ENCODE data around the gene TMEM174. TPM values are rescaled to one million over a fixed set of nuclear protein-coding genes. Genes with fewer than 3 reads are reported as not detected.

TMEM174 gene
- total and polyA plus RNA-seq, 2 donors from 2014 or later, result 1.1 to 59.0 TPM

DNA sequence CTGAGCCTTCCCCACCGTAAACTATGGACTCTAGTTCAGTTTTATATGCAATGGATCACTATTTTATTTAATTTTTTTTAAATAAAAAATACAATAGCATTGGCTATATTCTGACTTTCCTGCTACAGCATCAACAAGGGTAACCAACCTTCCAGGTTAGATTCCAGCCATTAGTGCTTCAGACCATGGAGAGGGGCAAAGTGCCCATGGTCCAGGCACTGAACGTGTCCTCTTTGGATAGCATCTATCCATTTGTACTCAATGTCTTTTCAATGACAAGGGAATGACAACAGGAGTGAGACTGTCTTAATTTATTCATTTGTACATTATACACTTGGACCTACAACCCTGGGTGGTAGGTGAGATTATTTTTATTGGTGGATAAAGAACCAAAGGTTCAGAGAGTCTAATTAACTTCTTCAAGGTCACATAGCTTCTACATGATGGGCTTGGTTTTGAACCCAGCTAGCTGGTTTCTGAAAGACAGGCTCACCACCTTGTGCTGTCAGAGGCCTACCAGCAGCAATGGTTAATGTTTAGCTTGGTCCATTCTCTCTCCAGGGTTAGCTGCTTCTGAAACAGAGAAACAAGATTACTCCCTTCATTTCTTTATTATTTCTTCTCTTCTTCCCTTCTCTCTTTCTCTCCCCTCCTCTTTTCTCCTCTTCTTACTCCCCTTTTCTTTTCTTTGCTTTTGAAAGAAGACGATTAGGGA is 41.1 kb upstream of the TMEM174 start:
- intact Hi-C loops (cut with DNase I), result no loop called here
- FAIRE-seq (no peak), DNase-seq (peak in 1 of 5 donors; percentile 40)
- no peaks in the 10 kb centered on the region for H3K36me3 ChIP-seq (ENCODE audit: control insufficient read depth in 2 of 3, insufficient read depth in 3 of 3, low read length in 3 of 3)
- peaks cover 2 to 31% (median 14%) of the 10 kb centered on the region in 3 donors for H3K4me1 ChIP-seq (ENCODE audit: control insufficient read depth in 2 of 3, insufficient read depth in 2 of 3, low read depth in 1 of 3, low read length in 3 of 3)
- H3K27ac ChIP-seq (ENCODE audit: low read depth in 2 of 2, low read length in 2 of 2), result no peak overlapping the region
- no peaks in the 10 kb centered on the region for H3K9me3 ChIP-seq (ENCODE audit: control insufficient read depth in 2 of 3, insufficient read depth in 1 of 3, low read length in 3 of 3)
- no peak overlapping the region for H3K9ac ChIP-seq (ENCODE audit: low read length in 3 of 3)
- TF ChIP-seq, protein P1, sequence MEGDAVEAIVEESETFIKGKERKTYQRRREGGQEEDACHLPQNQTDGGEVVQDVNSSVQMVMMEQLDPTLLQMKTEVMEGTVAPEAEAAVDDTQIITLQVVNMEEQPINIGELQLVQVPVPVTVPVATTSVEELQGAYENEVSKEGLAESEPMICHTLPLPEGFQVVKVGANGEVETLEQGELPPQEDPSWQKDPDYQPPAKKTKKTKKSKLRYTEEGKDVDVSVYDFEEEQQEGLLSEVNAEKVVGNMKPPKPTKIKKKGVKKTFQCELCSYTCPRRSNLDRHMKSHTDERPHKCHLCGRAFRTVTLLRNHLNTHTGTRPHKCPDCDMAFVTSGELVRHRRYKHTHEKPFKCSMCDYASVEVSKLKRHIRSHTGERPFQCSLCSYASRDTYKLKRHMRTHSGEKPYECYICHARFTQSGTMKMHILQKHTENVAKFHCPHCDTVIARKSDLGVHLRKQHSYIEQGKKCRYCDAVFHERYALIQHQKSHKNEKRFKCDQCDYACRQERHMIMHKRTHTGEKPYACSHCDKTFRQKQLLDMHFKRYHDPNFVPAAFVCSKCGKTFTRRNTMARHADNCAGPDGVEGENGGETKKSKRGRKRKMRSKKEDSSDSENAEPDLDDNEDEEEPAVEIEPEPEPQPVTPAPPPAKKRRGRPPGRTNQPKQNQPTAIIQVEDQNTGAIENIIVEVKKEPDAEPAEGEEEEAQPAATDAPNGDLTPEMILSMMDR (IDR thresholded peaks at IDR 0.05; ENCODE audit: borderline replicate concordance, extremely low read depth, insufficient read depth), result no peak
- H3K27me3 ChIP-seq (ENCODE audit: control insufficient read depth, insufficient read depth, low read length), result no peaks in the 10 kb centered on the region
- no peak overlapping the region for H3K4me3 ChIP-seq (ENCODE audit: low read length in 3 of 3)

DNA sequence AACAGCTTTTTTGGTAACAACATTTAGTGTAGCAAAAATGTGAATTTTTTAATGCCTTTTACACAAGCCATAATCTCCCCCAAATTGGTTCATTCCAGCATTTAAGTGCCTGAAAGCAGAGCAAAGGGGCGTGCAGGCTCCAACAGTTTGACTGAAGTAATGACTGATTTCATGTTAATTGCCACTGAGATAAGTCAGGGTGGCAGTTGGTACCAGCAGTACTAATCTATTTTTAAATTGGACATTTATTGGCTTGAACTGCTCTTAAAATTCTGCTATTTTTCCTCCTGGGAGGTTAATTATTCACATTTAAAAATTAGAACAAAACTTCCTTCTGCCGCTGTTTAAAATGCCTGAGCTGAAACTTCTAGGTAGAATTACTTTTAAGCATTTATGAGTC is 40.2 kb upstream of the TMEM174 start:
- H3K36me3 ChIP-seq (ENCODE audit: control insufficient read depth in 2 of 3, insufficient read depth in 3 of 3, low read length in 3 of 3), result no peaks in the 10 kb centered on the region
- H3K27ac ChIP-seq (ENCODE audit: low read depth in 2 of 2, low read length in 2 of 2), result no peak overlapping the region
- TF ChIP-seq, protein P1 (IDR thresholded peaks at IDR 0.05; ENCODE audit: borderline replicate concordance, extremely low read depth, insufficient read depth), result no peak
- no peak for DNase-seq
- FAIRE-seq, result peak; percentile 11
- no peak overlapping the region for H3K4me3 ChIP-seq (ENCODE audit: low read length in 3 of 3)
- intact Hi-C loops (cut with DNase I), result no loop called here
- H3K9me3 ChIP-seq (ENCODE audit: control insufficient read depth in 2 of 3, insufficient read depth in 1 of 3, low read length in 3 of 3), result no peaks in the 10 kb centered on the region
- no peak overlapping the region for H3K9ac ChIP-seq (ENCODE audit: low read length in 3 of 3)
- H3K27me3 ChIP-seq (ENCODE audit: control insufficient read depth, insufficient read depth, low read length), result no peaks in the 10 kb centered on the region
- H3K4me1 ChIP-seq (ENCODE audit: control insufficient read depth in 2 of 3, insufficient read depth in 2 of 3, low read depth in 1 of 3, low read length in 3 of 3), result peaks cover 2 to 40% (median 20%) of the 10 kb centered on the region in 3 donors

DNA sequence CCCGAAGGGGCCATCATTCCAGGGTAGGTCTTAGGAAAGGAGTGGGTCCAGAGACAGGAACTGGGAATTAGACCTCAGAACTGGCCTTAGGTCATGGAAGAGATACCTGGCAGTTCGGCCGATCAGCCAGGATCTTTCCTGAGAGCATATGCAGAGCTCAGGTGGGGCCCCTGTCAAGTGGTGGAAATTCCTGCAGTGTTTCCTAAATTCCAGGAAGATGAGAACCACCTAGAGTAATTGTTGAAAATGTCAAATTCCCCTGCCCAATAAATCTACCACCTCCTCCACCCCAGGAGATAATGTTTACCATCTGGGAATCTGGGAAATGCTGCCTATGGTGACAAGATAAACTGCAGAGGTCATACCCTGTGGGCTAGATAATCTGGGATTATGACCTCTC is 38.0 kb upstream of the TMEM174 start:
- no peak overlapping the region for H3K4me3 ChIP-seq (ENCODE audit: low read length in 3 of 3)
- H3K9me3 ChIP-seq (ENCODE audit: control insufficient read depth in 2 of 3, insufficient read depth in 1 of 3, low read length in 3 of 3), result no peaks in the 10 kb centered on the region
- FAIRE-seq, result no peak
- no peak overlapping the region for H3K27ac ChIP-seq (ENCODE audit: low read depth in 2 of 2, low read length in 2 of 2)
- intact Hi-C loops (cut with DNase I), result no loop called here
- no peaks in the 10 kb centered on the region for H3K36me3 ChIP-seq (ENCODE audit: control insufficient read depth in 2 of 3, insufficient read depth in 3 of 3, low read length in 3 of 3)
- no peaks in the 10 kb centered on the region for H3K27me3 ChIP-seq (ENCODE audit: control insufficient read depth, insufficient read depth, low read length)
- no peak for DNase-seq
- H3K9ac ChIP-seq (ENCODE audit: low read length in 3 of 3), result no peak overlapping the region
- TF ChIP-seq, protein P1 (IDR thresholded peaks at IDR 0.05; ENCODE audit: borderline replicate concordance, extremely low read depth, insufficient read depth), result no peak
- H3K4me1 ChIP-seq (ENCODE audit: control insufficient read depth in 2 of 3, insufficient read depth in 2 of 3, low read depth in 1 of 3, low read length in 3 of 3), result peaks cover 2 to 46% (median 21%) of the 10 kb centered on the region in 3 donors

Measured in kidney (tissue), 14 donors.